ENCODE measurements around the gene PRB3.

PRB3 gene
- total RNA-seq, result 0 reads per million in 3 experiments

DNA sequence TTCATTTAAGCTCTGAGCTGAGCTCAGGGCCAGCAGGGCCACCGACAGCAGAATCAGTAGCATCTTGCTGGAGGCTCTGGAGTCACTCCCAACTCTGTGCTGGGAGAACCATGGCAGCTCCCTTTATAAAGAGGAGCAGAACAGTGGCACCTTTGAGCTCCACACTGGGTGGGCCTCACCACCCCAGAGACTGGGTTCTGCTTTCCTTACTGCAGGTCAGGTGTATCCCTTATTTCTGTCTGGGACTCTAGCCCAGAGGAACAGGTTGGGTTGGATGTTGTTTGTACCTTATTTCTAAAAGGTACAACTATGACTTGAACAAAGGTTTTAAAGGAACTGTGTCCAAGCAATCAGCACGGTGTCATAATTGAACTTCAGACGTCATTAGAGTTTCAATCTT lies at the start of gene PRB3:
TSS of gene PRB3 (minus strand) at position 101 of the 400 bp plus-strand sequence. CDS start at position 63, 38 bp downstream.
- DNase-seq, result no peak

DNA sequence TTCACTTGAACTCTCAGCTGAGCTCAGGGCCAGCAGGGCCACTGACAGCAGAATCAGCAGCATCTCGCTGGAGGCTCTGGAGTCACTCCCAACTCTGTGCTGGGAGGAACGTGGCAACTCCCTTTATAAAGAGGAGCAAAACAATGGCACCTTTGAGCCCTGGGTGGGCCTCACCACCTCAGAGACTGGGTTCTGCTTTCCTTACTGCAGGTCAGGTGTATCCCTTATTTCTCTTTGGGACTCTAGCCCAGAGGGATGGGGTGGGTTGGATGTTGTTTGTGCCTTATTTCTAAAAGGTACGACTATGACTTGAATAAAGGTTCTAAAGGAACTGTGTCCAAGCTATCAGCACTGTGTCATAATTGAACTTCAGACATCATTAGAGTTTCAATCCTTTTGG lies 40.8 kb upstream of the PRB3 start, which contains the start of gene PRB4:
TSS of gene PRB4 (minus strand) at position 101 of the 400 bp plus-strand sequence. CDS start at position 63, 38 bp downstream.
- no peak for DNase-seq

DNA sequence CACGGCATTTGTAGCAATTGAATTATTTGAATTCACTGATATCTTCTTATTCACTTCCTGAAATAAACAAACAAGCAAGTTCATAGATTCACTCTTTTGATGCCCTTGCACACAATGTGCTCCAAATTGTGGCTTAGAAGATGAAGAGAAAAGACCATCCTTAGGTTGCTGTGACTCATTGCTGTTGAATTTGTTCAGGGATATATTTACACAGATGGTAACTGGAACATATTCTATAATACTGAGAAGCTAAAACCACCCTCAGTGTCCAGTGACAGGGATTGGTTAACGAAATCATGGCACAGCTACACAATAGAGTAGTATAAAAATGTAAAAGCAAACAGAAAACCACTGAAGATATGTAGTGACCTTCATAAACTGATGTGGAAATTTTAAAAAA lies 37.6 kb upstream of the PRB3 start:
- DNase-seq, result no peak

DNA sequence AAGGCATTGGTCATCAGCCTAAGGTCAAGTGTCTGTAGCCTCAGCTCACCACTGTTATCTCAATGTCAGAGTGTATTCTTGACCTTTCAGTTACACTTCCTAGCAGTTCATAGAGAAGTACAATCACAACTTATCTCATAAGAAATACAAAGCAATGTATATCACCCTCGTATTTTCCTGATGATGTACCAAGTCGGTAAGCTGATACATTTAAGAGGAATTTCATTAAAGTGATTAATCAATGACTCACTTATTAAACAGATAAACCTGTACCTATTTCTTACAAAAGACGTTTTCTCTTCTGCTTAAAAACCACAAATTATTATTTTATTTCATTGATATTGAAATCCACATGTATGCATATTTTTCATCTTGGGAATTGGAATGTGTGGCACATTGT lies 3.9 kb upstream of the PRB3 start:
- DNase-seq, result no peak

DNA sequence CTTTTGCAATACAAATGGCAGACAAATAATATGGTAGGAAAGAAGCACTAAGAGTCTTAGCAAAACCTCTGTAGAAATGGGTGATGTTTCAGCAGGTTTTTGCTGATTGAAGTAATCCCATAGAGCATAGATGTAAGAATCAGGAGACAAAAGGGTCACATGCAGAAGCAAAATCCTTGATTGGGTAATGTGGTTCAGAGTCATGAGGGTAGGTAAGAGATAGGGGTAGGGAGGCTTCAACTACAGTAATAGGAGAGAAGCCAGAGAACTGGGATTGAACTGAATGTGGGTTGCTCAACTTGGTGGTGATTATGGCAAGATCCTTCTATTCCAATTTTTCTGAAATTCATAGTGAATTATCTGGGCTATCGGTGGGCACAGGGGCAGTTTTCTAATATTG lies 5.0 kb downstream of the PRB3 start:
- DNase-seq, result no peak

DNA sequence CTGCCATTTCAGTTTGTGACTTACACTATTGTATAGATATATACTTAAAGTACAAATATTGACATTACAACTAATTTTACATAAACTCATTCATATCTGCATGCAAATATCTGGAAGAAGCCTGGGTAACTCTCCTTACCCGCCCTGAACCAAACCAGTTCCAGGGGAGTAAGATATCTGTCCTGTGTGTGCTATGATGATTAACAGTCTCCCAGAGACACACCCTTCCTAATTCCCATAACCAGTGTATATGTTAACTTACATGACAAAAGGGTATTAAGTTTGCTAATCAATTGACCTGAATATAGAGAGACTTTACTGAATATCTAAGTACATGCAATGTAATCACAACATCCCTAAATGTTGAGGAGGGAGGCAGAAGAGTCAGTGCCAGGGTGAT lies 23.0 kb downstream of the PRB3 start:
- DNase-seq, result no peak

DNA sequence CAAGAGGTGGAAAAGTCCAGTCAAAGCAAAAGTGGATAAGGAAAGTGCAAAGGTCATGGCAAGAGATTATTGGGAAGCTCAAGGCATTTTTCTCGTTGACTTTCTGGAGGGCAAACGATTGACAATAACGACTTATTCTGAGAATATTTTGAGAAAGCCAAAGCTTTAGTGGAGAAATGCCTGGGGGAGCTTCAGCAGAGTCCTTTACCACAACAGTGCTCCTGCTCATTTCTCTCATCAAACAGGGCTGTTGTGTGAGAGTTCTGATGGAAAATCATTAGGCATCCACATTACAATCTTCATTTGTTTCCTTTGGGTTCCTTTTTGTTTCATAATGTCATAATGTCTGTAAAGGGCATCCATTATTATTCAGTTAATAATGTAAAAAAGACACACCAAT lies 26.9 kb downstream of the PRB3 start:
- no peak for DNase-seq

DNA sequence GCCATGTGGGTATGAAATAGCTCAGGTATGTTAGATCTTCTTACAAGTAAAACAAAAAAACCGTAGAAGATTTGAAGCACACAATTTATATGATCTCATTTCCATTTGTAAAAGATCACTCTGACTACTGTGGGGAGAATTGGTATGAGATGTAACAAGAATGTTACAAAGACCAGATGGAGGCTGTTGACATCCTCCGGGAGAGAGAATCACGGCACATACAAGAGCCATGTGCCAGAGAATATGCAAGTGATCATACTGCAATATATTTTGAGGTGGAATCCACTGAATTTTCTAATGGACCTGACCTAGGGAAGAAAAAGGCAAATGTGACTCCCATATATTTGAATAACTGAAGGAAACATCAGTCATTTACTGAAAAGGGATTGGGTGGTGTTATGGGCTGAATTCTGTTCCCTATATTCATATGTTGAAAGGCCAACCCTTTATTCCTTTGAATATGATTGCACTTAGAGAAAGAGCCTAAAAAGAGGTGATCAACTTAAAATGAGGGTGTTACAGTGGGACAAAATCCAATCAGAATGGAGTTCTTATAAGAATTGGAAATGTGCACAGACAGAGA lies 29.1 kb downstream of the PRB3 start:
- DNase-seq, result no peak

DNA sequence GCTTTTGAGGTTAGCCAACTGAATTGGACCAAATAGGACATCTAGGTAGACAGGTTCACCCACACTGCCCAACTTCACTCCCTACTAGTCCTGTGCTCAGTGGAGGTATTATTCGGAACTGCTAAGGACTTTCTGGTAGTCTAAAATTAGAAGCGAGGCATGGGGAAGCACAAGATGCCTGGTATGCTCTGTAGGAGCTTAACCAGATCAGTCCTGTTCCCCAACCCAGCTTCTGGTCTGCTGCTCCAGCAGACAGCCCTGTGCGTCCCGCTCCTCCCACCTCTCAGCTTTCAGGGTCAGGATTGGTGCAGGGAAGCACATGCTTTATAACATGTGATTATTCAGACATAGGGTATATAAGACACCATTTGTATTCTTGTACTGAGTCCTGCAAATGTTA lies 31.2 kb downstream of the PRB3 start:
- no peak for DNase-seq

DNA sequence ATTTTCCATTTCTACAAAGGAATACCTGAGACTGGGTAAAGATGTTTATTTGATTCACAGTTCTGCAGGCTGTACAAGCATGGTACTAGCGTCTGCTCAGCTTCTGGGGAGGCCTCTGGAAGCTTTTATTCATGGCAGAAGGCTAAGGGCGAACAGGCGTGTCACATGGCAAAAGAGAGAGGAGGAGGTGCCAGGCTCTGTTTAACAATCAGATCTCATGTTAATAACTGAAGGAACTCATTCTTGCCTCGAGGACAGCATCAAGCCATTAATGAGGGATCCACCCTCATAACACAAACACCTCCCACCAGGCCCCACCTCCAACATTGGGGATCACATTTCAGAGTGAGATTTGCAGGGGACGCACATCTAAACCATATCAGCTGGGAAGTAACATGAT lies 36.0 kb downstream of the PRB3 start:
- no peak for DNase-seq

DNA sequence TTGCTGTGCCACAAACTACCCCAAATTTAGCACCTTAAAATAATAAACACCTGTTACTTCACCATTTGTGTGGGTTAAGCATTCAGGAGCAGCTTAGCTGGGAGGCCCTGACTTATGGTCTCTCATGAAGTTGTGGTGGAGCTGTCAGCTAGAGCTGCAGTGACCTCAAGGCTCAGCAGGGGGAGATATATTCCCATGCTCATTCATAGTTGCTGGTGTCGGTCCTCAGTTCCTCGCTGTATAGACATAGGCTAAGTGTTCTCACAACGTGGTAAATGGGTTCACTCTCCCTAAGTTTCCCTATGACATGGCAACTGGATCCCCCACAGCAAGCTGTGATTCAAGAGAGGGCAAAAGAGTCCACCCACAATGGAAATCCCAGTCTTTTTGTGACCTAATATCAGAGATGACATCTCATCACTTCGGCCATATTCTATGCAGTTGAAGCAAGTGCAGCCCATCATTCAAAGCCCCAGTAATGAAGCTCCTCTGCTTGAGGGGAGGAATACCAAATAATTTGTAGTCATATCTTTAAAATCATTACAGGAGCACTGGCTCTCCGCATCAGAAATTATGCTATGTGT lies 41.1 kb downstream of the PRB3 start:
- DNase-seq, result peak; percentile 12

DNA sequence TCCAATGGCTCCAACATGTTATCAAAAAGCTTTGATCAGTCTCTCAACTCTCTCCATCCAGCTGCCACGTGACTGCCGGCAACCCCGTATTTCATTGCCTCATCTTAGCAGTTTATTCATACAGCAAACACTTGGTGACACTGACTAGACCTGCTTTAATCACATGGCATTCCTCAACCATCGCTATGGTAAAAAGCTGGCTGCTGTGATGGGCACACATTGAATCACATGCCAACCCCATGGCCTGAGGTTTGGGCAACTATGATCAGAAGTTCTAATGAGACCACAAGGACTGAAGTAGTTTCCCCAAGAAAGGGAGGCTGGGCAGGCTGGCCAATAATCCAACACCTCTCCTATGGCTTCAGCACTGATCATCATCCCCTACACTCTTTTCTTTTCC lies 42.1 kb downstream of the PRB3 start:
- DNase-seq, result no peak

All from central memory CD4-positive, alpha-beta T cell (primary cell).